H9 (cell line): ENCODE measurements around the gene KIF1A. TPM values are rescaled to one million over a fixed set of nuclear protein-coding genes. Genes with fewer than 3 reads are reported as not detected.

Experiments used
- DNase-seq: peaks from one replicate; pipeline ENCODE4 v3.0.0-alpha.2; 2017
- H2AFZ ChIP-seq: one replicate; pipeline ENCODE4 v1.6.1; 2013; ENCODE audit warnings: mild to moderate bottlenecking, low read length, control low read depth, moderate library complexity
- H2AK5ac ChIP-seq: 2 replicates; pipeline ENCODE4 v1.6.1; 2013; ENCODE audit warnings: low read length, control low read depth, mixed read lengths; ENCODE audit not compliant: insufficient read length
- H2BK120ac ChIP-seq: one replicate; pipeline ENCODE4 v1.6.1; 2013; ENCODE audit warnings: low read depth, mild to moderate bottlenecking, low read length, control low read depth, inconsistent platforms; ENCODE audit not compliant: poor library complexity, severe bottlenecking
- H2BK12ac ChIP-seq: 2 replicates; pipeline ENCODE4 v1.6.1; 2013; ENCODE audit warnings: low read length, control low read depth, mixed read lengths, low read depth; ENCODE audit not compliant: insufficient read length
- H2BK15ac ChIP-seq: 2 replicates; pipeline ENCODE4 v1.6.1; 2013; ENCODE audit warnings: low read depth, low read length, control low read depth
- H2BK20ac ChIP-seq: one replicate; pipeline ENCODE4 v1.6.1; 2013; ENCODE audit warnings: low read depth, mild to moderate bottlenecking, low read length, control low read depth, inconsistent platforms; ENCODE audit not compliant: poor library complexity, severe bottlenecking
- H2BK5ac ChIP-seq: 2 replicates; pipeline ENCODE4 v1.6.1; 2013; ENCODE audit warnings: low read length, control low read depth, mixed read lengths; ENCODE audit not compliant: insufficient read length
- H3K14ac ChIP-seq: 2 replicates; pipeline ENCODE4 v1.6.1; 2013; ENCODE audit warnings: low read length, control low read depth; ENCODE audit not compliant: insufficient read depth
- H3K18ac ChIP-seq: 2 replicates; pipeline ENCODE4 v1.6.1; 2013; ENCODE audit warnings: low read depth, mild to moderate bottlenecking, mixed read lengths, low read length, control low read depth; ENCODE audit not compliant: insufficient read length
- H3K23ac ChIP-seq: 2 replicates; pipeline ENCODE4 v1.6.1; 2013; ENCODE audit warnings: low read length, control low read depth, mixed read lengths, low read depth; ENCODE audit not compliant: insufficient read length
- H3K23me2 ChIP-seq: 2 replicates; pipeline ENCODE4 v1.6.1; 2013; ENCODE audit warnings: low read depth, mild to moderate bottlenecking, mixed read lengths, low read length, control low read depth; ENCODE audit not compliant: insufficient read length, poor library complexity, severe bottlenecking
- H3K27ac ChIP-seq: 2 replicates; pipeline ENCODE4 v1.5.1; 2013; ENCODE audit warnings: low read length, control low read depth, mixed read lengths, low read depth; ENCODE audit not compliant: insufficient read length
- H3K27me3 ChIP-seq: 2 replicates; pipeline ENCODE4 v1.6.1; 2013; ENCODE audit warnings: low read length, control low read depth, inconsistent platforms; ENCODE audit not compliant: insufficient read depth
- H3K4ac ChIP-seq: 2 replicates; pipeline ENCODE4 v1.6.1; 2013; ENCODE audit warnings: low read depth, mild to moderate bottlenecking, control low read depth, inconsistent platforms, low read length, moderate library complexity
- H3K4me1 ChIP-seq: 2 replicates; pipeline ENCODE4 v1.6.1; 2013; ENCODE audit warnings: low read length, control low read depth, inconsistent platforms; ENCODE audit not compliant: insufficient read depth
- H3K4me2 ChIP-seq: 2 replicates; pipeline ENCODE4 v1.6.1; 2013; ENCODE audit warnings: low read length, control low read depth, mixed read lengths; ENCODE audit not compliant: insufficient read length, insufficient read depth
- H3K56ac ChIP-seq: 2 replicates; pipeline ENCODE4 v1.6.1; 2013; ENCODE audit warnings: low read depth, mild to moderate bottlenecking, mixed read lengths, low read length, control low read depth; ENCODE audit not compliant: insufficient read length
- H3K79me1 ChIP-seq: 2 replicates; pipeline ENCODE4 v1.6.1; 2013; ENCODE audit warnings: low read depth, mild to moderate bottlenecking, moderate library complexity, low read length, control low read depth, inconsistent platforms; ENCODE audit not compliant: insufficient read depth, poor library complexity, severe bottlenecking
- H3K79me2 ChIP-seq: 2 replicates; pipeline ENCODE4 v1.6.1; 2013; ENCODE audit warnings: low read length, control low read depth, inconsistent platforms; ENCODE audit not compliant: insufficient read depth
- H3K9ac ChIP-seq: 2 replicates; pipeline ENCODE4 v1.6.1; 2013; ENCODE audit warnings: low read length, control low read depth, mixed read lengths; ENCODE audit not compliant: insufficient read length; ENCODE audit errors: extremely low read depth
- H3K9me3 ChIP-seq: one replicate; pipeline ENCODE4 v1.6.1; 2013; ENCODE audit warnings: low read depth, low read length, inconsistent platforms; ENCODE audit not compliant: control insufficient read depth
- H3T11ph ChIP-seq: one replicate; pipeline ENCODE4 v1.6.1; 2013; ENCODE audit warnings: mild to moderate bottlenecking, low read length, control low read depth, inconsistent platforms
- H4K20me1 ChIP-seq: one replicate; pipeline ENCODE4 v1.6.1; 2013; ENCODE audit not compliant: control insufficient read depth, insufficient read length, insufficient read depth
- H4K5ac ChIP-seq: 2 replicates; pipeline ENCODE4 v1.6.1; 2013; ENCODE audit warnings: low read depth, mild to moderate bottlenecking, mixed read lengths, low read length, control low read depth; ENCODE audit not compliant: insufficient read length
- H4K8ac ChIP-seq: replicated peaks from 2 replicates; pipeline ENCODE4 v1.6.1; 2013; ENCODE audit warnings: low read length, control low read depth, mixed read lengths, low read depth; ENCODE audit not compliant: insufficient read length
- H4K91ac ChIP-seq: 2 replicates; pipeline ENCODE4 v1.6.1; 2013; ENCODE audit warnings: low read depth, mild to moderate bottlenecking, moderate library complexity, mixed read lengths, low read length, control low read depth; ENCODE audit not compliant: insufficient read length
- H3K27ac Mint-ChIP-seq, 3 experiments: 2 replicates in 2 of 3; 3 replicates in 1 of 3; pipeline ENCODE4 v1.8.0; 2020 to 2021; ENCODE audit warnings: mixed read lengths in 3 of 3, mild to moderate bottlenecking in 1 of 3, moderate library complexity in 1 of 3
- H3K27me3 Mint-ChIP-seq: 2 replicates; pipeline ENCODE4 v1.8.0; 2021; ENCODE audit warnings: low read depth, mild to moderate bottlenecking, moderate library complexity, mixed read lengths
- H3K36me3 Mint-ChIP-seq, 3 experiments: 2 replicates in 2 of 3; 3 replicates in 1 of 3; pipeline ENCODE4 v1.8.0; 2020 to 2021; ENCODE audit warnings: low read depth in 3 of 3, mixed read lengths in 3 of 3; ENCODE audit not compliant: insufficient read depth in 1 of 3
- H3K4me1 Mint-ChIP-seq, 2 experiments: 2 replicates each; pipeline ENCODE4 v1.8.0; 2020; ENCODE audit warnings: mixed read lengths in 2 of 2
- H3K4me3 Mint-ChIP-seq, 2 experiments: 2 replicates in 1 of 2; 3 replicates in 1 of 2; pipeline ENCODE4 v1.8.0; 2020 to 2021; ENCODE audit warnings: mild to moderate bottlenecking in 2 of 2, mixed read lengths in 2 of 2, moderate library complexity in 1 of 2
- H3K9me3 Mint-ChIP-seq, 2 experiments: 2 replicates in 1 of 2; 3 replicates in 1 of 2; pipeline ENCODE4 v1.8.0; 2020; ENCODE audit warnings: mild to moderate bottlenecking in 2 of 2, mixed read lengths in 2 of 2, moderate library complexity in 1 of 2
- CTCF ChIP-seq: fragments of 200-600 bp; sonication (generic); conservative IDR thresholded peaks from 3 replicates; pipeline ENCODE4 v1.8.0; 2021; ENCODE audit warnings: antibody characterized with exemption, mild to moderate bottlenecking
- WGBS: extraction: QIAGEN DNeasy Blood & Tissue Kit; methylation state at CpG from one replicate; pipeline ENCODE4 v1.1.7; 2013; ENCODE audit warnings: missing lambda C conversion rate, low lambda C conversion rate, mixed read lengths; ENCODE audit not compliant: insufficient read length; ENCODE audit errors: extremely low coverage; 5-methylcytosine and 5-hydroxymethylcytosine counted together
- total RNA-seq: library from RNA; stranded (reverse); gene quantifications from 2 replicates; pipeline ENCODE4 v1.2.1, GENCODE V29; 2021

Gene KIF1A
- total RNA-seq, 1 experiment from 2014 or later, result 204 TPM

- H2BK120ac ChIP-seq, result no peak overlapping the region
- no peaks in the 10 kb centered on the region for H3K23me2 ChIP-seq
- H4K91ac ChIP-seq, result no peak overlapping the region
- Mint-ChIP-seq H3K4me3 (no peak overlapping the region), H3K4me1 (peaks cover 0 to 7% of the 10 kb centered on the region in 2 experiments; a peak in 3 of 4 replicates), H3K27ac (no peak overlapping the region), H3K9me3 (no peaks in the 10 kb centered on the region), H3K27me3 (no peaks in the 10 kb centered on the region; the same call in 1 of the 2 replicates), H3K36me3 (no peaks in the 10 kb centered on the region)
- no peak overlapping the region for H3T11ph ChIP-seq
- no peaks in the 10 kb centered on the region for H4K20me1 ChIP-seq
- H3K9ac ChIP-seq, result no peak overlapping the region
- H3K14ac ChIP-seq, result peak overlapping the region; percentile 65; the same call in 1 of the 2 replicates
- H2BK15ac ChIP-seq, result no peak overlapping the region
- no peak overlapping the region for H3K27ac ChIP-seq
- no peaks in the 10 kb centered on the region for H3K79me2 ChIP-seq
- no peak overlapping the region for H2BK20ac ChIP-seq
- H3K4me2 ChIP-seq, result no peak overlapping the region
- peak; percentile 10 for DNase-seq
- no peak overlapping the region for H4K5ac ChIP-seq
- H2BK5ac ChIP-seq, result no peak overlapping the region
- no peak overlapping the region for H4K8ac ChIP-seq
- H2AK5ac ChIP-seq, result no peak overlapping the region
- H3K79me1 ChIP-seq, result no peaks in the 10 kb centered on the region
- no peak overlapping the region for H3K18ac ChIP-seq
- WGBS, result no CpG with 5 or more reads among the region's 14 CpGs
- no peaks in the 10 kb centered on the region for H3K4me1 ChIP-seq
- no peaks in the 10 kb centered on the region for H3K9me3 ChIP-seq
- H3K23ac ChIP-seq, result no peak overlapping the region
- H2BK12ac ChIP-seq, result no peak overlapping the region
- no peak overlapping the region for H3K4ac ChIP-seq
- TF ChIP-seq CTCF, result no peak
- H3K56ac ChIP-seq, result no peak overlapping the region
- H2AFZ ChIP-seq, result no peak overlapping the region
- H3K27me3 ChIP-seq, result no peaks in the 10 kb centered on the region
Observed at GRCh38 chr2:240687741-240688552, 132.1 kb downstream of the KIF1A start.
